ENCODE results near the gene COG2.

DNA sequence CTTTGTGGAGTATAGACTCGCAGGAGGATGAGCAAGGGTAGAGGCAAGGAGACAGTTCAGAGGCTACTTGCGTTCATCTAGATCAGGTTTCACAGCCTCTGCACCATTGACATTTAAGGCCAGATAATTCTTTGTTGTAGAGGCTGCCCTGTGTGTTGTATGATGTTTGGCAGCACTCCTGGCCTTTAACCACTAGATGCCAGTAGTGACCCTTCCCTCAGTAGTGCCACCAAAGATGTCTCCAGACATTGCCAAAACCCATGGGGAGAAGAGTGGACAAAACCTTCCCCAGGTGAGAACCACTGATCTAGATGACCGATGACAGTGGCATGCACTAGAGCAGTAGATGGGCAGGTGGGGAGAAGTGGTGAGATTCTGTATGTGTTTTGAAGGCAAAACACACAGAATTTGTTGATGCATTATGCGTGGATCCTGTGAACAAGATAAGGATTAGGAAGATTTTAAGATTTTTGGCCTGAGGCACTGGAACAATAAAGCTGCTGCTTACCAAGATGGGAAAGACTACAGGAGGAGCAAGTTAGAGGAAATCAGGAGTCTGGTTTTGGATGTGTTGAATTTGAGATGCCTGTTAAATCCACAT, 9.9 kb upstream of the COG2 start:
- TF ChIP-seq POLR2A (IDR thresholded peaks at IDR 0.05) (no peak), CTCF (IDR thresholded peaks at IDR 0.05) (peak in 2 of 5 experiments; percentile 14 to 25), EP300 (IDR thresholded peaks at IDR 0.05) (no peak)

Measured in tibial nerve (tissue), 4 donors.